HCT116 (cell line): ENCODE measurements around the gene CRTC1.

ENCODE experiments used
- CTCF ChIP-seq, 3 experiments: fragments of 200-600 bp in 1 of 3; sonication (generic) in 1 of 3; IDR thresholded peaks in 2 of 3; conservative IDR thresholded peaks in 1 of 3; 2 replicates each; pipeline ENCODE4 v1.5.1; 2012 to 2017; ENCODE audit warnings: low read depth in 2 of 3, low read length in 2 of 3, antibody characterized with exemption in 1 of 3, borderline replicate concordance in 1 of 3, control low read depth in 1 of 3, mild to moderate bottlenecking in 1 of 3, mixed read lengths in 1 of 3, mixed run types in 1 of 3, moderate library complexity in 1 of 3; ENCODE audit not compliant: insufficient read depth in 1 of 3
- EZH2phosphoT487 ChIP-seq: fragments of 200-600 bp; IDR thresholded peaks from 2 replicates; pipeline ENCODE4 v1.6.1; 2018; ENCODE audit warnings: antibody characterized with exemption, borderline replicate concordance
- FOSL1 ChIP-seq: IDR thresholded peaks from 2 replicates; pipeline ENCODE4 v1.6.1; 2012; ENCODE audit warnings: low read depth
- POLR2A ChIP-seq: IDR thresholded peaks from 2 replicates; pipeline ENCODE4 v1.7.0; 2011; ENCODE audit warnings: borderline replicate concordance; ENCODE audit not compliant: insufficient read depth, insufficient read length; ENCODE audit errors: extremely low read depth
- REST ChIP-seq: IDR thresholded peaks from 2 replicates; pipeline ENCODE4 v1.6.1; 2012; ENCODE audit warnings: low read depth
- SIN3A ChIP-seq: IDR thresholded peaks from 2 replicates; pipeline ENCODE4 v1.6.1; 2012; ENCODE audit warnings: low read depth
- ZFX ChIP-seq: fragments of 450-650 bp; IDR thresholded peaks from 2 replicates; pipeline ENCODE4 v1.6.1; 2017

GRCh38 chr19:18654469-18654868 lies 29.0 kb upstream of the CRTC1 start:
- TF ChIP-seq POLR2A (no peak), CTCF (IDR thresholded peaks at IDR 0.05 in 2 of 3, conservative IDR thresholded peaks at IDR 0.05 in 1 of 3; ENCODE audit: borderline replicate concordance in 1 of 3, insufficient read depth in 1 of 3, low read depth in 2 of 3, low read length in 2 of 3) (no peak), EZH2phosphoT487 (no peak), SIN3A (no peak), REST (no peak), ZFX (no peak), FOSL1 (no peak)
